Measurements from ENCODE around the gene FOXM1. TPM values are rescaled to one million over a fixed set of nuclear protein-coding genes. Genes with fewer than 3 reads are reported as not detected.

Gene FOXM1
- total RNA-seq, 1 experiment from 2014 or later, result 118 TPM

DNA sequence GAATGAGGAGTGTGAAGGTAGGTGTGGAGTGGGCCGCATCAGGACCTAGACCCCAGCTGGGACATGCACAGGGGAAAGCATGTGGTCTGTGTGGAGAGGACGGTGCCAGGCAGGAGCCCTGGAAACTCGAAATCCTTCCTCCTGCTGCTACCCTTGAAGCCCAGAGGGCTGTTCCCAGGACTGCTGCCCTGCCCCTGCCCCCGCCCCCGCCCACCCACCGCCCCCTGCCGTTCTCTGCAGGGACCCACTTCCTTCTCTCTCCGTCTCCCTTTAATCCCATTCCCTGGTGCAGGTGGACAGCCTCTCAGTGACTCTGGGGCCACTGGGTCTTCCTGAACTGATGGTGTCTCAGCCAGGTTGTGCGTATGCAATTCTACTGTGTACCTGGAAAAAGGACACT is 56.5 kb downstream of the FOXM1 start (continued):
- TF ChIP-seq, protein P1, sequence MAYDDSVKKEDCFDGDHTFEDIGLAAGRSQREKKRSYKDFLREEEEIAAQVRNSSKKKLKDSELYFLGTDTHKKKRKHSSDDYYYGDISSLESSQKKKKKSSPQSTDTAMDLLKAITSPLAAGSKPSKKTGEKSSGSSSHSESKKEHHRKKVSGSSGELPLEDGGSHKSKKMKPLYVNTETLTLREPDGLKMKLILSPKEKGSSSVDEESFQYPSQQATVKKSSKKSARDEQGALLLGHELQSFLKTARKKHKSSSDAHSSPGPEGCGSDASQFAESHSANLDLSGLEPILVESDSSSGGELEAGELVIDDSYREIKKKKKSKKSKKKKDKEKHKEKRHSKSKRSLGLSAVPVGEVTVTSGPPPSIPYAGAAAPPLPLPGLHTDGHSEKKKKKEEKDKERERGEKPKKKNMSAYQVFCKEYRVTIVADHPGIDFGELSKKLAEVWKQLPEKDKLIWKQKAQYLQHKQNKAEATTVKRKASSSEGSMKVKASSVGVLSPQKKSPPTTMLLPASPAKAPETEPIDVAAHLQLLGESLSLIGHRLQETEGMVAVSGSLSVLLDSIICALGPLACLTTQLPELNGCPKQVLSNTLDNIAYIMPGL (CRISPR knock-in tag; IDR thresholded peaks at IDR 0.05), result no peak
- TF ChIP-seq JUN (CRISPR knock-in tag; IDR thresholded peaks at IDR 0.05) (no peak), ZNF317 (CRISPR knock-in tag; IDR thresholded peaks at IDR 0.05; ENCODE audit: borderline replicate concordance, low read depth) (no peak), ZNF138 (CRISPR knock-in tag; conservative IDR thresholded peaks at IDR 0.05) (no peak), ZNF219 (CRISPR knock-in tag; IDR thresholded peaks at IDR 0.05; ENCODE audit: borderline replicate concordance) (no peak), GABPB1 (CRISPR knock-in tag; IDR thresholded peaks at IDR 0.05) (no peak), RORB (CRISPR knock-in tag; IDR thresholded peaks at IDR 0.05) (no peak)
- TF ChIP-seq, protein P2, sequence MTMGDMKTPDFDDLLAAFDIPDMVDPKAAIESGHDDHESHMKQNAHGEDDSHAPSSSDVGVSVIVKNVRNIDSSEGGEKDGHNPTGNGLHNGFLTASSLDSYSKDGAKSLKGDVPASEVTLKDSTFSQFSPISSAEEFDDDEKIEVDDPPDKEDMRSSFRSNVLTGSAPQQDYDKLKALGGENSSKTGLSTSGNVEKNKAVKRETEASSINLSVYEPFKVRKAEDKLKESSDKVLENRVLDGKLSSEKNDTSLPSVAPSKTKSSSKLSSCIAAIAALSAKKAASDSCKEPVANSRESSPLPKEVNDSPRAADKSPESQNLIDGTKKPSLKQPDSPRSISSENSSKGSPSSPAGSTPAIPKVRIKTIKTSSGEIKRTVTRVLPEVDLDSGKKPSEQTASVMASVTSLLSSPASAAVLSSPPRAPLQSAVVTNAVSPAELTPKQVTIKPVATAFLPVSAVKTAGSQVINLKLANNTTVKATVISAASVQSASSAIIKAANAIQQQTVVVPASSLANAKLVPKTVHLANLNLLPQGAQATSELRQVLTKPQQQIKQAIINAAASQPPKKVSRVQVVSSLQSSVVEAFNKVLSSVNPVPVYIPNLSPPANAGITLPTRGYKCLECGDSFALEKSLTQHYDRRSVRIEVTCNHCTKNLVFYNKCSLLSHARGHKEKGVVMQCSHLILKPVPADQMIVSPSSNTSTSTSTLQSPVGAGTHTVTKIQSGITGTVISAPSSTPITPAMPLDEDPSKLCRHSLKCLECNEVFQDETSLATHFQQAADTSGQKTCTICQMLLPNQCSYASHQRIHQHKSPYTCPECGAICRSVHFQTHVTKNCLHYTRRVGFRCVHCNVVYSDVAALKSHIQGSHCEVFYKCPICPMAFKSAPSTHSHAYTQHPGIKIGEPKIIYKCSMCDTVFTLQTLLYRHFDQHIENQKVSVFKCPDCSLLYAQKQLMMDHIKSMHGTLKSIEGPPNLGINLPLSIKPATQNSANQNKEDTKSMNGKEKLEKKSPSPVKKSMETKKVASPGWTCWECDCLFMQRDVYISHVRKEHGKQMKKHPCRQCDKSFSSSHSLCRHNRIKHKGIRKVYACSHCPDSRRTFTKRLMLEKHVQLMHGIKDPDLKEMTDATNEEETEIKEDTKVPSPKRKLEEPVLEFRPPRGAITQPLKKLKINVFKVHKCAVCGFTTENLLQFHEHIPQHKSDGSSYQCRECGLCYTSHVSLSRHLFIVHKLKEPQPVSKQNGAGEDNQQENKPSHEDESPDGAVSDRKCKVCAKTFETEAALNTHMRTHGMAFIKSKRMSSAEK (CRISPR knock-in tag; IDR thresholded peaks at IDR 0.05; ENCODE audit: borderline replicate concordance), result no peak
- TF ChIP-seq, protein P3, sequence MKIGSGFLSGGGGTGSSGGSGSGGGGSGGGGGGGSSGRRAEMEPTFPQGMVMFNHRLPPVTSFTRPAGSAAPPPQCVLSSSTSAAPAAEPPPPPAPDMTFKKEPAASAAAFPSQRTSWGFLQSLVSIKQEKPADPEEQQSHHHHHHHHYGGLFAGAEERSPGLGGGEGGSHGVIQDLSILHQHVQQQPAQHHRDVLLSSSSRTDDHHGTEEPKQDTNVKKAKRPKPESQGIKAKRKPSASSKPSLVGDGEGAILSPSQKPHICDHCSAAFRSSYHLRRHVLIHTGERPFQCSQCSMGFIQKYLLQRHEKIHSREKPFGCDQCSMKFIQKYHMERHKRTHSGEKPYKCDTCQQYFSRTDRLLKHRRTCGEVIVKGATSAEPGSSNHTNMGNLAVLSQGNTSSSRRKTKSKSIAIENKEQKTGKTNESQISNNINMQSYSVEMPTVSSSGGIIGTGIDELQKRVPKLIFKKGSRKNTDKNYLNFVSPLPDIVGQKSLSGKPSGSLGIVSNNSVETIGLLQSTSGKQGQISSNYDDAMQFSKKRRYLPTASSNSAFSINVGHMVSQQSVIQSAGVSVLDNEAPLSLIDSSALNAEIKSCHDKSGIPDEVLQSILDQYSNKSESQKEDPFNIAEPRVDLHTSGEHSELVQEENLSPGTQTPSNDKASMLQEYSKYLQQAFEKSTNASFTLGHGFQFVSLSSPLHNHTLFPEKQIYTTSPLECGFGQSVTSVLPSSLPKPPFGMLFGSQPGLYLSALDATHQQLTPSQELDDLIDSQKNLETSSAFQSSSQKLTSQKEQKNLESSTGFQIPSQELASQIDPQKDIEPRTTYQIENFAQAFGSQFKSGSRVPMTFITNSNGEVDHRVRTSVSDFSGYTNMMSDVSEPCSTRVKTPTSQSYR (CRISPR knock-in tag; IDR thresholded peaks at IDR 0.05), result no peak

DNA sequence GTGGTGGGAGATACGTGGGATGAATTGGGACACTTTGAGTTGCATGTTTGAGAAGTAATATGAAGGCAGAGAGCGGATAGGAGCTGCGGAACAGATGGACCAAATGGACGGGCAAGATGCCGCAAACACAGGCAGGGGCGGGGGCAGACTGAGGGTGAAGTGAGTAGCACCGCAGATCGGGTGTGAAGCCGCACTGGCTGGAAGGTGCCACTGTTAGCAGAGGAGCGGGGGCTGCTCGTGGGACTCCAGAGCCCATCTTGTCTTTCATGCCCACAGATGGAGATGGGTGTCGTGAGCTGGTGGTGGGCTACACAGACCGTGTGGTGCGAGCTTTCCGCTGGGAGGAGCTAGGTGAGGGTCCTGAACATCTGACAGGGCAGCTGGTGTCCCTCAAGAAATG is 57.2 kb downstream of the FOXM1 start:
- DNase-seq (ENCODE audit: low spot score), result no peak
- Mint-ChIP-seq H3K36me3 (peaks cover 55% of the 10 kb centered on the region), H3K27me3 (ENCODE audit: low read depth) (no peaks in the 10 kb centered on the region), H3K4me3 (no peak overlapping the region), H3K27ac (no peak overlapping the region), H3K9me3 (no peaks in the 10 kb centered on the region), H3K4me1 (peaks cover 20% of the 10 kb centered on the region)
- TF ChIP-seq, protein P4, sequence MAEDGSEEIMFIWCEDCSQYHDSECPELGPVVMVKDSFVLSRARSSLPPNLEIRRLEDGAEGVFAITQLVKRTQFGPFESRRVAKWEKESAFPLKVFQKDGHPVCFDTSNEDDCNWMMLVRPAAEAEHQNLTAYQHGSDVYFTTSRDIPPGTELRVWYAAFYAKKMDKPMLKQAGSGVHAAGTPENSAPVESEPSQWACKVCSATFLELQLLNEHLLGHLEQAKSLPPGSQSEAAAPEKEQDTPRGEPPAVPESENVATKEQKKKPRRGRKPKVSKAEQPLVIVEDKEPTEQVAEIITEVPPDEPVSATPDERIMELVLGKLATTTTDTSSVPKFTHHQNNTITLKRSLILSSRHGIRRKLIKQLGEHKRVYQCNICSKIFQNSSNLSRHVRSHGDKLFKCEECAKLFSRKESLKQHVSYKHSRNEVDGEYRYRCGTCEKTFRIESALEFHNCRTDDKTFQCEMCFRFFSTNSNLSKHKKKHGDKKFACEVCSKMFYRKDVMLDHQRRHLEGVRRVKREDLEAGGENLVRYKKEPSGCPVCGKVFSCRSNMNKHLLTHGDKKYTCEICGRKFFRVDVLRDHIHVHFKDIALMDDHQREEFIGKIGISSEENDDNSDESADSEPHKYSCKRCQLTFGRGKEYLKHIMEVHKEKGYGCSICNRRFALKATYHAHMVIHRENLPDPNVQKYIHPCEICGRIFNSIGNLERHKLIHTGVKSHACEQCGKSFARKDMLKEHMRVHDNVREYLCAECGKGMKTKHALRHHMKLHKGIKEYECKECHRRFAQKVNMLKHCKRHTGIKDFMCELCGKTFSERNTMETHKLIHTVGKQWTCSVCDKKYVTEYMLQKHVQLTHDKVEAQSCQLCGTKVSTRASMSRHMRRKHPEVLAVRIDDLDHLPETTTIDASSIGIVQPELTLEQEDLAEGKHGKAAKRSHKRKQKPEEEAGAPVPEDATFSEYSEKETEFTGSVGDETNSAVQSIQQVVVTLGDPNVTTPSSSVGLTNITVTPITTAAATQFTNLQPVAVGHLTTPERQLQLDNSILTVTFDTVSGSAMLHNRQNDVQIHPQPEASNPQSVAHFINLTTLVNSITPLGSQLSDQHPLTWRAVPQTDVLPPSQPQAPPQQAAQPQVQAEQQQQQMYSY (CRISPR knock-in tag; IDR thresholded peaks at IDR 0.05), result no peak
- TF ChIP-seq ZNF671 (CRISPR knock-in tag; IDR thresholded peaks at IDR 0.05) (no peak), IRF2 (CRISPR knock-in tag; IDR thresholded peaks at IDR 0.05; ENCODE audit: borderline replicate concordance, low read depth) (no peak), OVOL2 (CRISPR knock-in tag; IDR thresholded peaks at IDR 0.05; ENCODE audit: borderline replicate concordance) (no peak), SMAD3 (CRISPR knock-in tag; IDR thresholded peaks at IDR 0.05; ENCODE audit: borderline replicate concordance) (no peak)
- ATAC-seq, result no peak; the same call in 1 of the 2 replicates
- CTCF ChIA-PET, result interaction anchor here (0.7 to 2.0 kb wide), 4 partner anchors 26 to 137 kb away, joined by 3 to 7 read pairs (median 5); no protein-coding TSS in a partner anchor
- POLR2A ChIA-PET, result no interaction called here
